ENCODE data around the gene HBS1L. TPM values are rescaled to one million over a fixed set of nuclear protein-coding genes. Genes with fewer than 3 reads are reported as not detected.

HBS1L gene
- total RNA-seq, 1 experiment from 2014 or later: 97.0 TPM

DNA sequence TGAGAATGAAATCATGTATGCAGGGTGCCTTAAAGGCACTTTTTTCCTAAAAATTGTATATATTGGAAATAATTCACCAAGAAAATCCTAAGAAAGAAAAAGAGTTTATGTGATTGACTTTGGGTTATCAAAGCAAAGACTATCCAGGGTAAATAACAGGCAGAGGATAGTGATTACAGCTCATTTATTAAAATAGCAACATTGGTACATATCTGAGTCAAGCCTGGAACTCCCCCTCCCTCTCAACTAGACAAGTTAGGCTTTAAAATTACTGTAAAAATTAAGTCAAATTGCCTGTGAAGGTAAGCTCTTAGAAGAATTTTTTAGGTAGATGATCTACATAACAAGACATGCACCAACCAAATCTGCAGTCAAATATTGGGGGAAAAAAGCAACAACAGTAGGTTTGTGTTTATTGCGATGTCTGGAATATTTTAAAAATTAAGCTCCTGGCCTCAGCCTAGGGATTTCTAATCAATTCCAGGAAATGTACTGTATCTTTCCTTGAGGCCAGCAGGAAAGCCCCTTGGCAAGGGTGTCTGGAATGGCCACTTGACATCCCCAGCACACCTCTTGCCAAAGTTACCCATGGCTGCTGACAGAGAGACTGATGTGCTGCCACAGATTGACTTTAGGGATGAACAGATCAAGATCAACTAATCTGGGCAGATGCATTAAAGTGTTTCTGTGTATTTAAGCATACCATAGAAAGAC, 31.2 kb upstream of the HBS1L start:
- no peaks in the 10 kb centered on the region for H3K9me3 Mint-ChIP-seq (ENCODE audit: unreplicated experiment)
- BruUV-seq (replicated peaks): no TSS peak
- CTCF ChIA-PET: no interaction called here
- intact Hi-C loops (cut with micrococcal nuclease): no loop called here
- POLR2A ChIA-PET: interaction anchor here (0.5 to 1.4 kb wide), 2 partner anchors 13 to 30 kb away, joined by 3 to 5 read pairs; partner anchors contain the start of gene HBS1L
- no peaks in the 10 kb centered on the region for H3K36me3 Mint-ChIP-seq (ENCODE audit: insufficient read depth, unreplicated experiment)
- no peaks in the 10 kb centered on the region for H3K27me3 Mint-ChIP-seq (ENCODE audit: insufficient read depth, unreplicated experiment)
- H3K27ac Mint-ChIP-seq (ENCODE audit: low read depth, unreplicated experiment): no peak overlapping the region
- DNase-seq (ENCODE audit: unreplicated experiment): no peak
- no peaks in the 10 kb centered on the region for H3K4me1 Mint-ChIP-seq (ENCODE audit: insufficient read depth, unreplicated experiment)
- H3K4me3 Mint-ChIP-seq (ENCODE audit: unreplicated experiment): no peak overlapping the region
- TF ChIP-seq, protein P1, sequence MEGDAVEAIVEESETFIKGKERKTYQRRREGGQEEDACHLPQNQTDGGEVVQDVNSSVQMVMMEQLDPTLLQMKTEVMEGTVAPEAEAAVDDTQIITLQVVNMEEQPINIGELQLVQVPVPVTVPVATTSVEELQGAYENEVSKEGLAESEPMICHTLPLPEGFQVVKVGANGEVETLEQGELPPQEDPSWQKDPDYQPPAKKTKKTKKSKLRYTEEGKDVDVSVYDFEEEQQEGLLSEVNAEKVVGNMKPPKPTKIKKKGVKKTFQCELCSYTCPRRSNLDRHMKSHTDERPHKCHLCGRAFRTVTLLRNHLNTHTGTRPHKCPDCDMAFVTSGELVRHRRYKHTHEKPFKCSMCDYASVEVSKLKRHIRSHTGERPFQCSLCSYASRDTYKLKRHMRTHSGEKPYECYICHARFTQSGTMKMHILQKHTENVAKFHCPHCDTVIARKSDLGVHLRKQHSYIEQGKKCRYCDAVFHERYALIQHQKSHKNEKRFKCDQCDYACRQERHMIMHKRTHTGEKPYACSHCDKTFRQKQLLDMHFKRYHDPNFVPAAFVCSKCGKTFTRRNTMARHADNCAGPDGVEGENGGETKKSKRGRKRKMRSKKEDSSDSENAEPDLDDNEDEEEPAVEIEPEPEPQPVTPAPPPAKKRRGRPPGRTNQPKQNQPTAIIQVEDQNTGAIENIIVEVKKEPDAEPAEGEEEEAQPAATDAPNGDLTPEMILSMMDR (IDR thresholded peaks at IDR 0.05; ENCODE audit: unreplicated experiment): no peak

DNA sequence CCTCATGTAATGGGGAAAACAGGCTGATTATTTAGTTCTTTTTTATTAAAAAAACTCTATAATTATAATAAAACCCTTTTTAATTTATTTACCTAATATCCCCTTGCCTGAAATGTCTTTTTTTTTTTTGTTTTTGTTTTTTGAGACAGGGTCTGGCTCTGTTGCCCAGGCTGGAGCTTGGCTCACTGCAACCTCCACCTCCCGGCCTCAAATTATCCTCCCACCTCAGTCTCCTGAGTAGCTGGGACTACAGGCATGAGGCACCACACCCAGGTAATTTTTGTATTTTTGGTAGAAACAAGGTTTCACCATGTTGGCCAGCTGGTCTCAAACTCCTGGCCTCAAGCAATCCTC, 30.3 kb upstream of the HBS1L start:
- no peak overlapping the region for H3K4me3 Mint-ChIP-seq (ENCODE audit: unreplicated experiment)
- POLR2A ChIA-PET: no interaction called here
- CTCF ChIA-PET: no interaction called here
- intact Hi-C loops (cut with micrococcal nuclease): no loop called here
- TF ChIP-seq, protein P1 (IDR thresholded peaks at IDR 0.05; ENCODE audit: unreplicated experiment): no peak
- BruUV-seq (replicated peaks): no TSS peak
- no peaks in the 10 kb centered on the region for H3K36me3 Mint-ChIP-seq (ENCODE audit: insufficient read depth, unreplicated experiment)
- no peak for DNase-seq (ENCODE audit: unreplicated experiment)
- no peaks in the 10 kb centered on the region for H3K9me3 Mint-ChIP-seq (ENCODE audit: unreplicated experiment)
- no peaks in the 10 kb centered on the region for H3K27me3 Mint-ChIP-seq (ENCODE audit: insufficient read depth, unreplicated experiment)
- H3K27ac Mint-ChIP-seq (ENCODE audit: low read depth, unreplicated experiment): no peak overlapping the region
- no peaks in the 10 kb centered on the region for H3K4me1 Mint-ChIP-seq (ENCODE audit: insufficient read depth, unreplicated experiment)

DNA sequence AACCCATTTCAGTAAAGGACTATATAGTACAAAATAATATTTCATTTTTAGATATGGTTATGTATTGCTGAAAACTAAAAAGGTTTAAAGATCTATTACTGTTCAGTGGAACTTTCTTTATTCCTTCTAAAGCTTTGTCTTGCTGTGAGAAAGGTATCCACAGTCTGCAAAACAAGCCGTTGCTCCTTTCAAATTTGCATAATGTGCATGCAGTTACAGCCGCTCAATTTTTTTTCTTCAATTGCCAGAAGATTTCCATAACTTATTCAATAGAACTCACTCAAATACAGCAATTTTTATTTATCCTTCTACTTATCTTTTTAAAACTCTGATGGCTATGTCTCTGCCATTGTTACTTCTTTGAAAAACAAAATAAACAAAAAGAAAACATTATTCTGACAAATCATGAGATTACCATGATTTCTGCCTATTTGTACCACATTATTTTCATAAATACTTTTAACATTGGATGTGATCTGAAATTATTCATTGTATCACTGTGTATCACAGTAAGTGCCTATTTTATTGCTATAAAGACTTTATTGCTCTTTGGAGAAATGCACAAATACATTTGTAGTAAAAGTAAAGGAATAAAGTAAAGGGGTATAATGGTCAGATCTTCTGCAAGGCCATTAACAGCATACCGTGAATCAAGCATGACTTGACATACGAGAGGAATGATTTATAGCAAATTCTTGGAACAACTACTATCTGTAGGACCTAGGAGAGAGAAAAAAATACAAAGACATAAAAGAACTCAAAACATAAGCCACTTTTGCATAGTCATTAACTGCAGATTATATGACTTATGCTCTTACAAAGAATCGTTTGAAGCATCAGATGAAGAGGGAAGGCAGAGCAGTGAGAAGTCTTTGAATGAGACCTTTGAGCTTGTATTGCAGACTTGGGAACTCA, 29.6 kb upstream of the HBS1L start:
- Mint-ChIP-seq H3K4me3 (ENCODE audit: unreplicated experiment) (no peak overlapping the region), H3K4me1 (ENCODE audit: insufficient read depth, unreplicated experiment) (no peaks in the 10 kb centered on the region), H3K36me3 (ENCODE audit: insufficient read depth, unreplicated experiment) (no peaks in the 10 kb centered on the region), H3K27me3 (ENCODE audit: insufficient read depth, unreplicated experiment) (no peaks in the 10 kb centered on the region), H3K9me3 (ENCODE audit: unreplicated experiment) (no peaks in the 10 kb centered on the region), H3K27ac (ENCODE audit: low read depth, unreplicated experiment) (no peak overlapping the region)
- no peak for DNase-seq (ENCODE audit: unreplicated experiment)
- BruUV-seq (replicated peaks): no TSS peak
- TF ChIP-seq, protein P1 (IDR thresholded peaks at IDR 0.05; ENCODE audit: unreplicated experiment): no peak
- POLR2A ChIA-PET: interaction anchor here (0.8 kb wide), 1 partner anchor 29 kb away, joined by 3 read pairs; no protein-coding TSS in a partner anchor
- CTCF ChIA-PET: no interaction called here
- intact Hi-C loops (cut with micrococcal nuclease): no loop called here

DNA sequence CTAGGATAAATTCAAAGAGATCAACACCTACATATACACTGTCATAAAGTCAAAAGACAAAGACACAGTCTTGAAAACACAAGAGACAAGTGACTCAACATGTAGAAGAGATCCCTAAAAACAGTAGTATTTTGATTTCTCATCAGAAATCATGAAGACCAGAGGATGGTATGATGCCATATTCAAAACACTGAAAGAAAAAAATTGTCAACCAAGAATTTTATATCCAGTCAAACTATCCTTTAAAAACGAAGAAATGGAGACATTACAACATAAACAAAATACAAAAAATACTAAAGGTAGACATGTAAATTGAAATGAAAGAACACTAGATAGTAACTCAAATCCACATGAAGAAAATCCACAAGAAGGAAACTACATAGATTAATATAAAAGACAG, 27.3 kb upstream of the HBS1L start:
- POLR2A ChIA-PET: no interaction called here
- Mint-ChIP-seq H3K27ac (ENCODE audit: low read depth, unreplicated experiment) (no peak overlapping the region), H3K9me3 (ENCODE audit: unreplicated experiment) (no peaks in the 10 kb centered on the region), H3K27me3 (ENCODE audit: insufficient read depth, unreplicated experiment) (no peaks in the 10 kb centered on the region), H3K36me3 (ENCODE audit: insufficient read depth, unreplicated experiment) (no peaks in the 10 kb centered on the region), H3K4me3 (ENCODE audit: unreplicated experiment) (no peak overlapping the region), H3K4me1 (ENCODE audit: insufficient read depth, unreplicated experiment) (no peaks in the 10 kb centered on the region)
- CTCF ChIA-PET: no interaction called here
- no peak for DNase-seq (ENCODE audit: unreplicated experiment)
- intact Hi-C loops (cut with micrococcal nuclease): no loop called here
- TF ChIP-seq, protein P1 (IDR thresholded peaks at IDR 0.05; ENCODE audit: unreplicated experiment): no peak
- BruUV-seq (replicated peaks): no TSS peak
